Measurements from ENCODE around the gene PDLIM4. TPM values are rescaled to one million over a fixed set of nuclear protein-coding genes. Genes with fewer than 3 reads are reported as not detected.

The PDLIM4 gene
- total and polyA plus RNA-seq, 2 experiments from 2014 or later, result 25.2 to 31.8 TPM

GRCh38 chr5:132220491-132220890 lies 37.0 kb upstream of the PDLIM4 start:
- no peak overlapping the region for H3K4me3 Mint-ChIP-seq
- Histone ChIP-seq H3K4me2 (no peak overlapping the region), H3K4me1 (ENCODE audit: insufficient read depth) (no peaks in the 10 kb centered on the region), H3K4me3 (no peak overlapping the region), H3K9me2 (ENCODE audit: insufficient read depth) (no peaks in the 10 kb centered on the region), H2AFZ (no peak overlapping the region), H3F3A (replicated peaks; ENCODE audit: low read depth) (no peaks in the 10 kb centered on the region), H3K27me3 (ENCODE audit: insufficient read depth) (no peaks in the 10 kb centered on the region), H3K36me3 (ENCODE audit: insufficient read depth) (no peaks in the 10 kb centered on the region), H3K27ac (ENCODE audit: low read depth) (no peak overlapping the region), H4K20me1 (replicated peaks; ENCODE audit: insufficient read depth) (no peaks in the 10 kb centered on the region), H3K79me2 (replicated peaks; ENCODE audit: insufficient read depth) (no peaks in the 10 kb centered on the region)
- H3K27me3 Mint-ChIP-seq (ENCODE audit: insufficient read depth, low read depth, poor library complexity), result peaks cover 5% of the 10 kb centered on the region
- DNase-seq (ENCODE audit: low spot score), result no peak
- peaks cover 6% of the 10 kb centered on the region for H3K4me1 Mint-ChIP-seq
- no peaks in the 10 kb centered on the region for H3K36me3 Mint-ChIP-seq (ENCODE audit: low read depth)
- H3K27ac Mint-ChIP-seq, result no peak overlapping the region
- TF ChIP-seq POLR2AphosphoS5 (IDR thresholded peaks at IDR 0.05; ENCODE audit: low read depth) (no peak), ZNF331 (CRISPR knock-in tag; IDR thresholded peaks at IDR 0.05; ENCODE audit: low read depth) (no peak), NANOG (IDR thresholded peaks at IDR 0.05; ENCODE audit: borderline replicate concordance) (no peak)
- TF ChIP-seq, protein P1, sequence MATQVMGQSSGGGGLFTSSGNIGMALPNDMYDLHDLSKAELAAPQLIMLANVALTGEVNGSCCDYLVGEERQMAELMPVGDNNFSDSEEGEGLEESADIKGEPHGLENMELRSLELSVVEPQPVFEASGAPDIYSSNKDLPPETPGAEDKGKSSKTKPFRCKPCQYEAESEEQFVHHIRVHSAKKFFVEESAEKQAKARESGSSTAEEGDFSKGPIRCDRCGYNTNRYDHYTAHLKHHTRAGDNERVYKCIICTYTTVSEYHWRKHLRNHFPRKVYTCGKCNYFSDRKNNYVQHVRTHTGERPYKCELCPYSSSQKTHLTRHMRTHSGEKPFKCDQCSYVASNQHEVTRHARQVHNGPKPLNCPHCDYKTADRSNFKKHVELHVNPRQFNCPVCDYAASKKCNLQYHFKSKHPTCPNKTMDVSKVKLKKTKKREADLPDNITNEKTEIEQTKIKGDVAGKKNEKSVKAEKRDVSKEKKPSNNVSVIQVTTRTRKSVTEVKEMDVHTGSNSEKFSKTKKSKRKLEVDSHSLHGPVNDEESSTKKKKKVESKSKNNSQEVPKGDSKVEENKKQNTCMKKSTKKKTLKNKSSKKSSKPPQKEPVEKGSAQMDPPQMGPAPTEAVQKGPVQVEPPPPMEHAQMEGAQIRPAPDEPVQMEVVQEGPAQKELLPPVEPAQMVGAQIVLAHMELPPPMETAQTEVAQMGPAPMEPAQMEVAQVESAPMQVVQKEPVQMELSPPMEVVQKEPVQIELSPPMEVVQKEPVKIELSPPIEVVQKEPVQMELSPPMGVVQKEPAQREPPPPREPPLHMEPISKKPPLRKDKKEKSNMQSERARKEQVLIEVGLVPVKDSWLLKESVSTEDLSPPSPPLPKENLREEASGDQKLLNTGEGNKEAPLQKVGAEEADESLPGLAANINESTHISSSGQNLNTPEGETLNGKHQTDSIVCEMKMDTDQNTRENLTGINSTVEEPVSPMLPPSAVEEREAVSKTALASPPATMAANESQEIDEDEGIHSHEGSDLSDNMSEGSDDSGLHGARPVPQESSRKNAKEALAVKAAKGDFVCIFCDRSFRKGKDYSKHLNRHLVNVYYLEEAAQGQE (IDR thresholded peaks at IDR 0.05; ENCODE audit: unreplicated experiment), result no peak
- H3K9me3 Mint-ChIP-seq, result no peaks in the 10 kb centered on the region
- no peak for ATAC-seq

GRCh38 chr5:132221781-132222648 lies 35.5 kb upstream of the PDLIM4 start:
- Histone ChIP-seq H3K27ac (ENCODE audit: low read depth) (no peak overlapping the region), H3K4me2 (no peak overlapping the region)

More at GRCh38 chr5:132221781-132222648, 35.5 kb upstream of the PDLIM4 start:
- H3K36me3 ChIP-seq (ENCODE audit: insufficient read depth), result no peaks in the 10 kb centered on the region
- H3K4me1 ChIP-seq (ENCODE audit: insufficient read depth), result no peaks in the 10 kb centered on the region
- Mint-ChIP-seq H3K27ac (no peak overlapping the region), H3K36me3 (ENCODE audit: low read depth) (no peaks in the 10 kb centered on the region), H3K4me3 (no peak overlapping the region), H3K9me3 (no peaks in the 10 kb centered on the region), H3K27me3 (ENCODE audit: insufficient read depth, low read depth, poor library complexity) (peaks cover 20% of the 10 kb centered on the region), H3K4me1 (peaks cover 9% of the 10 kb centered on the region)
- no peak overlapping the region for H3K4me3 ChIP-seq
- DNase-seq (ENCODE audit: low spot score) (no peak), ATAC-seq (no peak)
- H3F3A ChIP-seq (replicated peaks; ENCODE audit: low read depth), result no peaks in the 10 kb centered on the region
- H4K20me1 ChIP-seq (replicated peaks; ENCODE audit: insufficient read depth), result no peaks in the 10 kb centered on the region
- no peaks in the 10 kb centered on the region for H3K79me2 ChIP-seq (replicated peaks; ENCODE audit: insufficient read depth)
- peaks cover 13% of the 10 kb centered on the region for H3K27me3 ChIP-seq (ENCODE audit: insufficient read depth)
- H3K9me2 ChIP-seq (ENCODE audit: insufficient read depth), result no peaks in the 10 kb centered on the region
- no peak for TF ChIP-seq ZNF462 (CRISPR knock-in tag; IDR thresholded peaks at IDR 0.05)
- TF ChIP-seq NANOG (IDR thresholded peaks at IDR 0.05; ENCODE audit: borderline replicate concordance), result no peak
- no peak overlapping the region for H2AFZ ChIP-seq

All from GM23338 (cell line).